Endothelial cell of umbilical vein (primary cell): ENCODE results near the gene TBC1D4. TPM values are rescaled to one million over a fixed set of nuclear protein-coding genes. Genes with fewer than 3 reads are reported as not detected.

Experiments
- BruUV-seq: library from RNA; stranded (reverse); fragments of 400-500 nt; replicated peaks from 2 replicates; lab custom pipeline; 2021; lab: Mats Ljungman, UMichigan
- CTCF ChIA-PET: fragments of 300-600, 350-600 bp; sonication (Branson Sonifier 250); formaldehyde crosslinking; loops from one replicate; lab custom pipeline; 2021; ENCODE audit warnings: antibody characterized with exemption, inconsistent platforms; lab: Charles Lee
- POLR2A ChIA-PET: fragments of 300-600, 350-600 bp; sonication (Branson Sonifier 250); formaldehyde crosslinking; loops from one replicate; lab custom pipeline; 2021; ENCODE audit warnings: antibody characterized with exemption, inconsistent platforms; lab: Charles Lee
- DNase-seq: peaks from one replicate; pipeline ENCODE4 v3.0.0-alpha.2; 2011; ENCODE audit warnings: low read depth, low spot score
- FAIRE-seq: peaks from 2 replicates; lab custom pipeline; 2011; peaks lifted over from hg19 to GRCh38; lab: Jason Lieb, UNC
- H2AFZ ChIP-seq: 2 replicates; pipeline ENCODE4 v1.6.0; 2012; ENCODE audit warnings: low read depth, low read length, control low read depth, inconsistent platforms
- H3K27ac ChIP-seq: 2 replicates; pipeline ENCODE4 v1.5.1; 2011; ENCODE audit warnings: low read depth, mild to moderate bottlenecking, control low read depth, low read length, moderate library complexity; ENCODE audit not compliant: insufficient read depth
- H3K27me3 ChIP-seq, 2 experiments: 2 replicates each; pipeline versions ENCODE4 v1.6.0 to v1.6.1; 2011; ENCODE audit warnings: low read length in 2 of 2, mixed read lengths in 1 of 2; ENCODE audit not compliant: control insufficient read depth in 2 of 2, insufficient read depth in 2 of 2
- H3K36me3 ChIP-seq, 2 experiments: 2 replicates in 1 of 2; 3 replicates in 1 of 2; pipeline ENCODE4 v1.5.1; 2011; ENCODE audit warnings: low read length in 2 of 2, mild to moderate bottlenecking in 1 of 2, moderate library complexity in 1 of 2; ENCODE audit not compliant: control insufficient read depth in 2 of 2, insufficient read depth in 2 of 2; ENCODE audit errors: extremely low read depth in 1 of 2
- H3K4me1 ChIP-seq: 3 replicates; pipeline ENCODE4 v1.5.1; 2011; ENCODE audit warnings: mild to moderate bottlenecking, low read length; ENCODE audit not compliant: control insufficient read depth, insufficient read depth; ENCODE audit errors: extremely low read depth
- H3K4me2 ChIP-seq: 2 replicates; pipeline ENCODE4 v1.6.1; 2011; ENCODE audit warnings: low read length, control low read depth, mixed read lengths; ENCODE audit not compliant: insufficient read depth
- H3K4me3 ChIP-seq, 3 experiments: fragments of 200-600 bp in 1 of 3; sonication (generic), shearing (Covaris generic) in 1 of 3; replicated peaks in 1 of 3; 2 replicates each; pipeline ENCODE4 v1.5.1; 2011 to 2016; ENCODE audit warnings: control low read depth in 3 of 3, low read length in 3 of 3, mild to moderate bottlenecking in 2 of 3, inconsistent platforms in 1 of 3, low read depth in 1 of 3, moderate library complexity in 1 of 3; ENCODE audit not compliant: insufficient read depth in 1 of 3
- H3K79me2 ChIP-seq: 2 replicates; pipeline ENCODE4 v1.6.0; 2012; ENCODE audit warnings: low read length, inconsistent platforms; ENCODE audit not compliant: control insufficient read depth, insufficient read depth
- H3K9ac ChIP-seq: replicated peaks from 2 replicates; pipeline ENCODE3; 2011; ENCODE audit warnings: low read length, control low read depth; ENCODE audit not compliant: insufficient read depth; ENCODE audit errors: extremely low read depth
- H3K9me1 ChIP-seq: replicated peaks from 3 replicates; pipeline ENCODE4 v1.6.0; 2011; ENCODE audit warnings: mild to moderate bottlenecking, low read length; ENCODE audit not compliant: control insufficient read depth, insufficient read depth; ENCODE audit errors: extremely low read depth
- H3K9me3 ChIP-seq: replicated peaks from 2 replicates; pipeline ENCODE4 v1.5.1; 2012; ENCODE audit warnings: low read length, inconsistent platforms; ENCODE audit not compliant: control insufficient read depth, insufficient read depth
- H4K20me1 ChIP-seq: replicated peaks from 2 replicates; pipeline ENCODE3; 2011; ENCODE audit warnings: mild to moderate bottlenecking, low read length; ENCODE audit not compliant: control insufficient read depth, insufficient read depth; ENCODE audit errors: extremely low read depth
- CTCF ChIP-seq, 2 donors: IDR thresholded peaks; 1 replicate in 1 of 2; 2 replicates in 1 of 2; pipeline ENCODE4 v1.5.1; 2011; ENCODE audit warnings: low read length in 2 of 2, mild to moderate bottlenecking in 2 of 2, moderate library complexity in 2 of 2, control low read depth in 1 of 2, inconsistent platforms in 1 of 2, low read depth in 1 of 2; ENCODE audit not compliant: insufficient read depth in 1 of 2; ENCODE audit errors: extremely low read depth in 1 of 2
- EZH2 ChIP-seq: IDR thresholded peaks from 2 replicates; pipeline ENCODE4 v1.6.1; 2012; ENCODE audit warnings: borderline replicate concordance, low read depth, mild to moderate bottlenecking, moderate library complexity, low read length, inconsistent platforms; ENCODE audit not compliant: severe bottlenecking
- FOS ChIP-seq: IDR thresholded peaks from 2 replicates; pipeline ENCODE4 v1.6.1; 2011; ENCODE audit warnings: mild to moderate bottlenecking, low read length, moderate library complexity, borderline replicate concordance; ENCODE audit not compliant: insufficient read depth
- GATA2 ChIP-seq: IDR thresholded peaks from 2 replicates; pipeline ENCODE4 v1.7.0; 2011; ENCODE audit warnings: low read depth, mild to moderate bottlenecking, moderate library complexity, mixed read lengths, low read length; ENCODE audit not compliant: insufficient read length, insufficient read depth
- JUN ChIP-seq: IDR thresholded peaks from 2 replicates; pipeline ENCODE4 v1.6.1; 2011; ENCODE audit warnings: borderline replicate concordance, low read depth; ENCODE audit not compliant: insufficient read length, insufficient read depth
- MAX ChIP-seq: IDR thresholded peaks from 2 replicates; pipeline ENCODE4 v1.6.1; 2011; ENCODE audit not compliant: insufficient read depth, insufficient read length
- MYC ChIP-seq: IDR thresholded peaks from one replicate; pipeline ENCODE4 v1.6.1; 2011; ENCODE audit warnings: mild to moderate bottlenecking, low read depth, low read length
- POLR2A ChIP-seq: IDR thresholded peaks from 2 replicates; pipeline ENCODE4 v1.6.1; 2012; ENCODE audit warnings: low read depth, mild to moderate bottlenecking, control low read depth, low read length
- POLR2AphosphoS5 ChIP-seq: IDR thresholded peaks from 2 replicates; pipeline ENCODE4 v1.6.1; 2012; ENCODE audit warnings: low read depth, mild to moderate bottlenecking, control low read depth, low read length, moderate library complexity; ENCODE audit not compliant: insufficient read depth
- dilution Hi-C: fragments of 300-500 bp; cut with MboI; formaldehyde crosslinking; loops from one replicate; pipeline ENCODE4 v1.15.0; 2019; ENCODE audit warnings: low sequenced_read_pairs; ENCODE audit not compliant: extremely low pct_ligation_motif_present
- intact Hi-C: fragments of 100-400 bp; cut with micrococcal nuclease; formaldehyde crosslinking; loops from one replicate; pipeline ENCODE4 v1.10.0; 2022
- polyA plus RNA-seq, 4 experiments: library from polyadenylated mRNA; depleted of rRNA in 3 of 4; stranded (reverse) in 3 of 4; unstranded in 1 of 4; fragments of >200 nt; gene quantifications; 2 replicates each; pipeline versions ENCODE4 v1.2.1 to v1.2.3, GENCODE V29; 2011 to 2012; ENCODE audit warnings: missing spikeins in 1 of 4
- total RNA-seq: library from RNA; stranded (reverse); gene quantifications from 2 replicates; pipeline ENCODE4 v1.2.3, GENCODE V29; 2021

TBC1D4 gene
- total and polyA plus RNA-seq, 2 donors (not counting 3 experiments of a cell fraction or from before 2014, with no cell fraction given) = 58.3 to 81.0 TPM

- POLR2A ChIA-PET = interaction anchor here (1.3 kb wide), 1 partner anchor 114 kb away, joined by 3 read pairs; no protein-coding TSS in a partner anchor
These were observed 546 bp downstream of the TBC1D4 start for GRCh38 chr13:75481176-75482069.

More at GRCh38 chr13:75481176-75482069, 546 bp downstream of the TBC1D4 start:
- Histone ChIP-seq H3K9me1 (no peaks in the 10 kb centered on the region), H3K36me3 (no peaks in the 10 kb centered on the region), H2AFZ (peak overlapping the region; percentile 92), H4K20me1 (peaks cover 4% of the 10 kb centered on the region), H3K4me3 (peak overlapping the region; percentile 74 to 90 (median 86)), H3K27me3 (no peaks in the 10 kb centered on the region), H3K9me3 (no peaks in the 10 kb centered on the region), H3K4me1 (peaks cover 9% of the 10 kb centered on the region), H3K27ac (peak overlapping the region; percentile 19), H3K4me2 (peak overlapping the region; percentile 95), H3K9ac (peak overlapping the region; percentile 60), H3K79me2 (peaks cover 17% of the 10 kb centered on the region)
- TF ChIP-seq POLR2AphosphoS5 = no peak
- no peak for TF ChIP-seq MAX
- no peak for TF ChIP-seq FOS
- TF ChIP-seq GATA2 = no peak
- no peak for TF ChIP-seq EZH2
- TF ChIP-seq POLR2A = no peak
- TF ChIP-seq MYC = no peak
- no peak for TF ChIP-seq CTCF (IDR thresholded peaks at IDR 0.05; ENCODE audit: extremely low read depth in 1 of 2, insufficient read depth in 1 of 2, low read depth in 1 of 2, low read length in 2 of 2)
- TF ChIP-seq JUN = no peak
- intact Hi-C loops = loop anchor here (1.0 to 10.0 kb wide), 7 partner anchors 56 to 299 kb away; partner anchors contain the start of genes COMMD6 and UCHL3
- FAIRE-seq = no peak
- BruUV-seq = no TSS peak
- dilution Hi-C loops = no loop called here
- CTCF ChIA-PET = interaction anchor here (0.7 to 3.6 kb wide), 29 partner anchors 10 to 1404 kb away, joined by 3 to 66 read pairs (median 5); partner anchors contain the start of genes COMMD6, KCTD12 and UCHL3
- peak; percentile 52 for DNase-seq
